Natural killer cell (primary cell): ENCODE measurements around the gene RNF31. TPM values are rescaled to one million over a fixed set of nuclear protein-coding genes. Genes with fewer than 3 reads are reported as not detected.
"Not testable (repeated sequence)": the region's sequence is repeated elsewhere in the genome, so short reads cannot be mapped to it uniquely, and the experiment has no call there.

Source experiments
- ATAC-seq, 3 donors: fragments of 150-1000 bp in 2 of 3; fragments of 200-7000 bp in 1 of 3; cut with Tn5 transposase; 1 replicate in 1 of 3; 2 replicates in 2 of 3; pipeline ENCODE4 v1.10.0; 2021; ENCODE audit warnings: mild to moderate bottlenecking in 2 of 3, moderate library complexity in 2 of 3
- DNase-seq, 2 donors: peaks; one replicate each; pipeline versions ENCODE4 v3.0.0 to v3.0.0-alpha.2; 2013 to 2021; ENCODE audit warnings: mixed read lengths in 1 of 2
- H3K27ac ChIP-seq: one replicate; pipeline ENCODE4 v1.5.1; 2013; ENCODE audit warnings: mild to moderate bottlenecking, low read length
- H3K27me3 ChIP-seq: one replicate; pipeline ENCODE4 v1.6.1; 2013; ENCODE audit warnings: low read length; ENCODE audit not compliant: control insufficient read depth, insufficient read depth
- H3K36me3 ChIP-seq: one replicate; pipeline ENCODE4 v1.6.1; 2013; ENCODE audit warnings: low read length; ENCODE audit not compliant: control insufficient read depth, insufficient read depth
- H3K4me1 ChIP-seq: one replicate; pipeline ENCODE4 v1.6.1; 2013; ENCODE audit warnings: low read length; ENCODE audit not compliant: control insufficient read depth, insufficient read depth
- H3K4me3 ChIP-seq: one replicate; pipeline ENCODE4 v1.5.1; 2013; ENCODE audit warnings: low read length
- H3K9me3 ChIP-seq: one replicate; pipeline ENCODE4 v1.6.1; 2013; ENCODE audit warnings: low read length; ENCODE audit not compliant: control insufficient read depth, insufficient read depth
- H3K27ac Mint-ChIP-seq, 2 donors: one replicate each; pipeline ENCODE4 v1.8.0; 2022; ENCODE audit warnings: mild to moderate bottlenecking in 2 of 2, mixed read lengths in 2 of 2, moderate library complexity in 1 of 2
- H3K27me3 Mint-ChIP-seq, 2 donors: one replicate each; pipeline ENCODE4 v1.8.0; 2022; ENCODE audit warnings: low read depth in 2 of 2, mixed read lengths in 2 of 2
- H3K36me3 Mint-ChIP-seq: one replicate; pipeline ENCODE4 v1.8.0; 2022; ENCODE audit warnings: mixed read lengths
- H3K4me1 Mint-ChIP-seq, 2 donors: one replicate each; pipeline ENCODE4 v1.8.0; 2022; ENCODE audit warnings: mixed read lengths in 2 of 2
- H3K4me3 Mint-ChIP-seq: one replicate; pipeline ENCODE4 v1.8.0; 2022; ENCODE audit warnings: mild to moderate bottlenecking, moderate library complexity, mixed read lengths
- H3K9me3 Mint-ChIP-seq, 2 donors: one replicate each; pipeline ENCODE4 v1.8.0; 2022; ENCODE audit warnings: mixed read lengths in 2 of 2
- WGBS: methylation state at CpG from one replicate; pipeline ENCODE4 v1.1.7; 2013; ENCODE audit warnings: missing lambda C conversion rate; ENCODE audit not compliant: insufficient coverage; 5-methylcytosine and 5-hydroxymethylcytosine counted together
- intact Hi-C: fragments of 100-400 bp; cut with micrococcal nuclease; formaldehyde crosslinking; loops from one replicate; pipeline ENCODE4 v1.14.2; 2022
- total RNA-seq, 4 donors: library from RNA; stranded (reverse); fragments of 120-200 nt in 1 of 4; gene quantifications; one replicate each; pipeline versions ENCODE4 v1.2.3 to v1.2.4, GENCODE V29; 2013 to 2022
- TF ChIP-seq, protein P1 (sequence below): fragments of 200-600 bp; IDR thresholded peaks from one replicate; pipeline ENCODE4 v1.8.0; 2022; ENCODE audit warnings: antibody characterized with exemption

The RNF31 gene
- total RNA-seq, 3 donors from 2014 or later (not counting 1 experiment from before 2014, with no cell fraction given), result 96.9 to 134 (median 125) TPM

DNA sequence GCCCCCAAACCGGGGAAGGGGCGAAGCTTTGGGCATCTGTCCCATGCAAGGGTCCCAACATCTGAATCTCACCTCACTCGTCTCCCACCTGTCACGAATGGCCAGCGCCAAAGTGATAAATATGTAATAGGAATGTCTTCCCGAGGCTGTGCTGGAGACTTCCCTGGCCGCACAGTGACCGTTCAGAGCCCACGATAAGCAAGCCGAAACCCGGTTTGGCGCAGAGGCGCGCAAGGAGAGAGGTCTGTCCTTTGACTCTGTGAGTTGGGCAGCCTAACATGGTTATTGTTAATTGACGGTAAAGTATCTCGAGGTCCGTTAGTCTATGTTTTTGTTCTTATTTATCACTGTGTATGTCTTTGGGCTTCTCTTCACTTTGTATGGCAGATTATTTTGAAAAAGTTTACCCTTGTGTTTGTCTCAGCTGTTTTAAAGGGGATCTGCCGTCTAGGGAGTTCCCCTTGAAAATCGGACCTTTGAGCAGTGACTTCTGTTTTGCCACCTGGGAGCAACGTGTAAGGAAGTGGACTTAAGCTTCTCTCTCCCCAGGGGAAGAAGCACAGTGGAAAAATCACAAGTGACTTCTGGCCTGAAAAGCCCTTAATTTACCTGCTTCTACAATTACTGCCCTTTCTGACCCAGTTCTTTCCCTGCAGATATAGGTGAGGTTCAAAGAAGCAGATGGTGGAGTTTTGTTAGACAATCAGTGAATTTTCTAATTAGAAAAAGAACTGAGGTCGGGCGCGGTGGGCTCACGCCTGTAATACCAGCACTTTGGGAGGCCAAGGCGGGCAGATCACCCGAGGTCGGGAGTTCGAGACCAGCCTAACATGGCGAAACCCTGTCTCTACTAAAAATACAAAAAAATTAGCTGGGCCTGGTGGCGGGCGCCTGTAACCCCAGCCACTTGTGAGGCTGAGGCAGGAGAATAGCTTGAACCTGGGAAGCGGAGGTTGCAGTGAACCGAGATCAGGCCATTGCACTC is 49.1 kb downstream of the RNF31 start:
- DNase-seq, result peak in 1 of 2 donors; percentile 47
- Mint-ChIP-seq H3K4me3 (peak overlapping the region; percentile 85), H3K27me3 (no peaks in the 10 kb centered on the region), H3K4me1 (peaks cover 42 to 52% of the 10 kb centered on the region in 2 donors), H3K27ac (peak overlapping the region; percentile 91 to 96), H3K36me3 (no peaks in the 10 kb centered on the region), H3K9me3 (no peaks in the 10 kb centered on the region)
- Histone ChIP-seq H3K27me3 (no peaks in the 10 kb centered on the region), H3K4me1 (peaks cover 30% of the 10 kb centered on the region), H3K27ac (peak overlapping the region; percentile 99), H3K4me3 (peak overlapping the region; percentile 92), H3K9me3 (no peaks in the 10 kb centered on the region), H3K36me3 (peaks cover 13% of the 10 kb centered on the region)
- WGBS, result 34% methylated on average over 32 of the region's 33 CpGs
- TF ChIP-seq, protein P1, sequence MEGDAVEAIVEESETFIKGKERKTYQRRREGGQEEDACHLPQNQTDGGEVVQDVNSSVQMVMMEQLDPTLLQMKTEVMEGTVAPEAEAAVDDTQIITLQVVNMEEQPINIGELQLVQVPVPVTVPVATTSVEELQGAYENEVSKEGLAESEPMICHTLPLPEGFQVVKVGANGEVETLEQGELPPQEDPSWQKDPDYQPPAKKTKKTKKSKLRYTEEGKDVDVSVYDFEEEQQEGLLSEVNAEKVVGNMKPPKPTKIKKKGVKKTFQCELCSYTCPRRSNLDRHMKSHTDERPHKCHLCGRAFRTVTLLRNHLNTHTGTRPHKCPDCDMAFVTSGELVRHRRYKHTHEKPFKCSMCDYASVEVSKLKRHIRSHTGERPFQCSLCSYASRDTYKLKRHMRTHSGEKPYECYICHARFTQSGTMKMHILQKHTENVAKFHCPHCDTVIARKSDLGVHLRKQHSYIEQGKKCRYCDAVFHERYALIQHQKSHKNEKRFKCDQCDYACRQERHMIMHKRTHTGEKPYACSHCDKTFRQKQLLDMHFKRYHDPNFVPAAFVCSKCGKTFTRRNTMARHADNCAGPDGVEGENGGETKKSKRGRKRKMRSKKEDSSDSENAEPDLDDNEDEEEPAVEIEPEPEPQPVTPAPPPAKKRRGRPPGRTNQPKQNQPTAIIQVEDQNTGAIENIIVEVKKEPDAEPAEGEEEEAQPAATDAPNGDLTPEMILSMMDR, result no peak
- ATAC-seq, result no peak
- intact Hi-C loops, result loop anchor here (5.0 kb wide), 1 partner anchor 36 kb away; the partner anchor contains the start of genes GMPR2 and NEDD8

DNA sequence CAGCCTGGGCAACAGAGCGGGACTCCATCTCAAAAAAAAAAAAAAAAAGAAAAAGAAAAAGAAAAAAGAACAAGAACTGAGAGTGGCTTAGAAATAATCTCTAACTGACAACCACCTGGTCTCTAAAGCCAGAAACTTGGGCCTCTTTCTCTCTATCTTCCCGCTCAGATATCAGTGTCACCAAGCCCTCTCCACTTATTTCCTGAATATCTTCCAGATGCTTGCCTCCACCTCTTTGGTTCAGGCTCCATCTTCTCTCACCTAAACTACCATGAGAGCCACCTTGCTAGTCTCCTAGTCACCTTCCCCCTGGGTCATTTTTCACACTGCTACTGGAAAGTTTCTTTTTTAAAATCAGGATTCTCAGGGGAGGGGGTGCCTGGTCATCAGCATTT is 49.8 kb downstream of the RNF31 start:
- ATAC-seq (no peak), DNase-seq (no peak)
- Mint-ChIP-seq H3K27me3 (no peaks in the 10 kb centered on the region), H3K4me1 (peaks cover 42 to 47% of the 10 kb centered on the region in 2 donors), H3K9me3 (no peaks in the 10 kb centered on the region), H3K27ac (peak overlapping the region; percentile 91 to 96), H3K36me3 (no peaks in the 10 kb centered on the region), H3K4me3 (peak overlapping the region; percentile 83)
- no peaks in the 10 kb centered on the region for H3K27me3 ChIP-seq
- no peaks in the 10 kb centered on the region for H3K9me3 ChIP-seq
- H3K4me1 ChIP-seq, result peaks cover 30% of the 10 kb centered on the region
- WGBS, result 59% methylated on average over 2 of the region's 2 CpGs
- peaks cover 14% of the 10 kb centered on the region for H3K36me3 ChIP-seq
- no peak overlapping the region for H3K27ac ChIP-seq
- no peak overlapping the region for H3K4me3 ChIP-seq
- intact Hi-C loops, result loop anchor here (5.0 kb wide), 1 partner anchor 35 kb away; the partner anchor contains the start of genes GMPR2 and NEDD8
- TF ChIP-seq, protein P1, result no peak

DNA sequence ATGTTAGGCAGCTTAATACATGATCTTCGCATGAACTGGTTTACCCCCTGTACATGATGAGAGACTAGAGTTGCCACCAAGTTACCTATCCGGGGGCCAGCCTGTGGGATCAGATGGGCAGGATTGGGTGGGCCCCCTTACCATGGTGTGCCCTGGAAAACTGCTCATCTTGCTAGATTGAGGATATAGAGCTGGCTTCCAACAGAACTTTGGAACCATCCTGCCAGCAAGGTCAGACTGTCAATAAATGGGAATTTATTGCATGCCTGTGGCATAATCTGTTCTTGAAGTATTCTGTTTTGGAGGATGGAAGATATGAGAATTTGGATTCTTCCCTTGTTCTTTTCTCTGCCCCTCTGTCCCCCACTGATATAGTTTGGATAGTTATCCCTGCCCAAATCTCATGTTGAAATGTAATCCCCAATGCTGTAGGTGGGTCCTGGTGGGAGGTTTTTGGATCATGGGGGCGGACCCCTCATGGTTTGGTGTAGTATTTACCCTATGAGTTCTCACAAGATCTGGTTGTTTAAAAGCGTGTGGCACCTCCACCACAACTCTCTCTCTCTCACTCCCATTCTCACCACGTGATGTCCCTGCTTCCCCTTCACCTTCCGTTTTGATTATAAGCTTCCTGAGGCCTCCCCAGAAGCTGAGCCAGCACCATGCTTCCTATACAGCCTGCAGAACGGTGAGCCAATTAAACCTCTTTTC is 51.7 kb downstream of the RNF31 start:
- intact Hi-C loops, result loop anchor here (5.0 kb wide), 1 partner anchor 33 kb away; the partner anchor contains the start of genes GMPR2 and NEDD8
- H3K27ac Mint-ChIP-seq, result peak overlapping the region; percentile 5 to 70
- H3K27me3 Mint-ChIP-seq, result no peaks in the 10 kb centered on the region
- H3K36me3 ChIP-seq, result peaks cover 9% of the 10 kb centered on the region
- no peak overlapping the region for H3K27ac ChIP-seq
- peaks cover 7% of the 10 kb centered on the region for H3K36me3 Mint-ChIP-seq
- peaks cover 42 to 44% of the 10 kb centered on the region in 2 donors for H3K4me1 Mint-ChIP-seq
- WGBS, result 64% methylated on average over 5 of the region's 7 CpGs
- H3K4me3 Mint-ChIP-seq, result peak overlapping the region; percentile 63
- no peaks in the 10 kb centered on the region for H3K9me3 ChIP-seq
- TF ChIP-seq, protein P1, result no peak
- peaks cover 30% of the 10 kb centered on the region for H3K4me1 ChIP-seq
- no peaks in the 10 kb centered on the region for H3K27me3 ChIP-seq
- H3K4me3 ChIP-seq, result no peak overlapping the region
- no peak for ATAC-seq
- no peaks in the 10 kb centered on the region for H3K9me3 Mint-ChIP-seq
- no peak for DNase-seq

DNA sequence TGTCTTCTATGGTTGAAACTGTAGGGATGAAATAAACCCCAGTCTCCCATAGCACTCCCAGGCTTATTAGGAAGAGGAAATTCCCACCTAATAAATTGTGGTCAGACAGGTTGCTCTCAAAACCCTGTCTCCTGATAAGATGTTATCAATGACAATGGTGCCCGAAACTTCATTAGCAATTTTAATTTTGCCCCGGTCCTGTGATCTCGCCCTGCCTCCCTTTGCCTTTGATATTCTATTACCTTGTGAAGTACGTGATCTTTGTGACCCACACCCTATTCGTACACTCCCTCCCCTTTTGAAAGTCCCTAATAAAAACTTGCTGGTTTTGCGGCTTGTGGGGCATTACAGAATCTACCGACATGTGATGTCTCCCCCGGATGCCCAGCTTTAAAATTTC is 55.2 kb downstream of the RNF31 start:
- H3K4me3 ChIP-seq, intact Hi-C loops, H3K27me3 ChIP-seq, DNase-seq, H3K27me3 Mint-ChIP-seq, ATAC-seq, H3K27ac ChIP-seq, H3K9me3 Mint-ChIP-seq, H3K4me3 Mint-ChIP-seq, H3K36me3 Mint-ChIP-seq, H3K27ac Mint-ChIP-seq, H3K9me3 ChIP-seq: not testable (repeated sequence)
- H3K4me1 ChIP-seq, result peaks cover 12% of the 10 kb centered on the region
- 98% methylated on average over 8 of the region's 8 CpGs for WGBS
- peaks cover 26% of the 10 kb centered on the region for H3K36me3 ChIP-seq
- H3K4me1 Mint-ChIP-seq, result peaks cover 26 to 31% of the 10 kb centered on the region in 2 donors

DNA sequence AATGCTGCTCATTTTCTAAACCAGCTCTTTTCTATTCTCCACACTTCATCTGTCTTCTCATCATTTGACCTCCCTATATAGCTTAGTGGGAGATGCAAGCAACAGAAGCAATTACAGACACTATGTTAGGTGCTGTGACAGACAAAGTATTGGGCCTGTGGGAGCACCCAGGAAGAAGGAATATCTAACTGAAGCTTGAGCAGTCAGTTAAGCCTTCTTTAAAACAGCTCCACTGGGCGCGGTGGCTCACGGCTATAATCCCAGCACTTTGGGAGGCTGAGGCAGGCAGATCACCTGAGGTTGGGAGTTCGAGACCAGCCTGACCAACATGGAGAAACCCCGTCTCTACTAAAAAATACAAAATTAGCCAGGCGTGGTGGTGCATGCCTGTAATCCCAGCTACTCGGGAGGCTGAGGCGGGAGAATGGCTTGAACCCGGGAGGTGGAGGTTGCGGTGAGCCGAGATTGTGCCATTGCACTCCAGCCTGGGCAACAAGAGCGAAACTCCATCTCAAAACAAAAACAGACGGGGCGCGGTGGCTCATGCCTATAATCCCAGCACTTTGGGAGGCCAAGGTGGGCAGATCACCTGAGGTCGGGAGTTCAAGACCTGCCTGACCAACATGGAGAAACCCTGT is 56.1 kb downstream of the RNF31 start:
- H3K27ac ChIP-seq, intact Hi-C loops, ATAC-seq, H3K36me3 Mint-ChIP-seq, H3K27me3 Mint-ChIP-seq, DNase-seq, H3K27me3 ChIP-seq, H3K9me3 Mint-ChIP-seq, H3K27ac Mint-ChIP-seq, H3K4me3 Mint-ChIP-seq, H3K9me3 ChIP-seq, H3K4me3 ChIP-seq: not testable (repeated sequence)
- H3K4me1 Mint-ChIP-seq, result peaks cover 30 to 36% of the 10 kb centered on the region in 2 donors
- Histone ChIP-seq H3K4me1 (peaks cover 17% of the 10 kb centered on the region), H3K36me3 (peaks cover 34% of the 10 kb centered on the region)
- 98% methylated on average over 14 of the region's 16 CpGs for WGBS
